Activated T-cell treated with anti-CD3 and anti-CD28 coated beads, Interleukin-2, amount 50 U/mL, for 72 hours (primary cell): Measurements from ENCODE around the gene FLT4. TPM values are rescaled to one million over a fixed set of nuclear protein-coding genes. Genes with fewer than 3 reads are reported as not detected.
"Not testable (repeated sequence)": the region's sequence is repeated elsewhere in the genome, so short reads cannot be mapped to it uniquely, and the experiment has no call there.

Source experiments
- ATAC-seq, 2 donors: fragments of 150-1000 bp; cut with Tn5 transposase; replicated peaks in 1 of 2; 2 replicates each; pipeline ENCODE4 v1.10.0; 2021; ENCODE audit warnings: moderate library complexity in 2 of 2, mild to moderate bottlenecking in 1 of 2
- DNase-seq, 2 donors: peaks; one replicate each; pipeline ENCODE4 v3.0.0; 2021 to 2022; ENCODE audit warnings: mixed read lengths in 1 of 2
- H3K27ac Mint-ChIP-seq: one replicate; pipeline ENCODE4 v1.8.0; 2022; ENCODE audit warnings: mild to moderate bottlenecking, moderate library complexity, mixed read lengths
- H3K27me3 Mint-ChIP-seq: one replicate; pipeline ENCODE4 v1.8.0; 2022; ENCODE audit warnings: low read depth, mixed read lengths
- H3K36me3 Mint-ChIP-seq, 2 donors: one replicate each; pipeline ENCODE4 v1.8.0; 2022; ENCODE audit warnings: mixed read lengths in 2 of 2, mild to moderate bottlenecking in 1 of 2; ENCODE audit not compliant: insufficient read depth in 2 of 2
- H3K4me1 Mint-ChIP-seq: one replicate; pipeline ENCODE4 v1.8.0; 2022; ENCODE audit warnings: low read depth, mixed read lengths
- H3K4me3 Mint-ChIP-seq, 2 donors: one replicate each; pipeline ENCODE4 v1.8.0; 2022; ENCODE audit warnings: mild to moderate bottlenecking in 2 of 2, mixed read lengths in 2 of 2, moderate library complexity in 2 of 2
- H3K9me3 Mint-ChIP-seq, 2 donors: one replicate each; pipeline ENCODE4 v1.8.0; 2022; ENCODE audit warnings: mixed read lengths in 2 of 2
- total RNA-seq, 2 donors: library from RNA; stranded (reverse); gene quantifications; one replicate each; pipeline ENCODE4 v1.2.3, GENCODE V29; 2022

Gene FLT4
- 1 to 10 TPM in 1 of 2 donors, under 1 TPM in 1; 0.79 to 1.7 TPM for total RNA-seq

GRCh38 chr5:180649297-180650039 lies at the start of gene FLT4:
TSS of gene FLT4 (minus strand) at chr5:180649600. CDS start at chr5:180649545, 55 bp downstream.
- no peaks in the 10 kb centered on the region for H3K9me3 Mint-ChIP-seq
- ATAC-seq (peak; percentile 54 to 67), DNase-seq (no peak)
- peaks cover 59% of the 10 kb centered on the region for H3K27me3 Mint-ChIP-seq
- H3K36me3 Mint-ChIP-seq = no peaks in the 10 kb centered on the region
- H3K4me1 Mint-ChIP-seq = peaks cover 16% of the 10 kb centered on the region
- H3K27ac Mint-ChIP-seq = no peak within 1 kb of the TSS
- peak within 1 kb of the TSS; percentile 84 to 87 for H3K4me3 Mint-ChIP-seq

DNA sequence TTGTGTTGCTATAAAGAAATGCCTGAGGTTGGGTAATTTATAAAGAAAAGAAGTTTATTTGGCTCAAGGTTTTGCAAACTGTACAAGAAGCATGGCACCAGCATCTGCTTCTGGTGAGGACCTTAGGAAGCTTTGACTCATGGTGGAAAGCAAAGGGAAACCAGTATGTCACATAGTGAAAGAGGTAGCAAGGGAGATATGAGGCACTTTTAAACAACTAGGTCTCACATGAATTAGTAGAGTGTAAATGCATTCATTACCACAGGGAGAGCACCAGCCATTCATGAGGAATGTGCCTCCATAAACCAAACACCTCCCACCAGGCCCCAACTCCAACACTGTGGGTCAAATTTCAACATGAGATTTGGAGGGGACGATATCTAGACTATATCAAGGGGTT lies 49.6 kb upstream of the FLT4 start:
- peaks cover 14% of the 10 kb centered on the region for H3K4me1 Mint-ChIP-seq
- H3K27ac Mint-ChIP-seq = no peak overlapping the region
- peaks cover 3 to 7% of the 10 kb centered on the region in 2 donors for H3K36me3 Mint-ChIP-seq
- DNase-seq (no peak), ATAC-seq (peak; percentile 75 to 79)
- no peaks in the 10 kb centered on the region for H3K27me3 Mint-ChIP-seq
- H3K9me3 Mint-ChIP-seq = peaks cover 4 to 5% of the 10 kb centered on the region in 2 donors
- H3K4me3 Mint-ChIP-seq = no peak overlapping the region

DNA sequence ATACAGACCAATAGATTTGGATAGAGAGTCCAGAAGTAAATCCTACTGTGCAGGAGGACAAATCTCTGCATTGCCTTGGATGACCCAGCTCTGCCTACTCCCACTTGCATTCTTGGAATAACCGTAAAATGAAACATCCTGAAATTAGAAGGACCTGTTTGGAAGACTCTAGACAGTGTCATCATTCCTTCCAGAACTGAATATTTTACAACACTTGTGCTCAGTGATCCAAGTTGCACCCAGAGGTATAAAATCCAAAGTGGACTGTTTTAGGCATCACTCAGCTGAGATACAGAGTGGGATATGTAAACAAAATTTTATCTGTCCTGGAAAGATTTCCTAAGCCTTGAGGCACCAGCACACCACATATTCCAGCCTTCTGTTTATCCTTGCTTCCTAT lies 46.7 kb upstream of the FLT4 start:
- no peaks in the 10 kb centered on the region for H3K27me3 Mint-ChIP-seq
- H3K4me3 Mint-ChIP-seq = no peak overlapping the region
- no peak overlapping the region for H3K27ac Mint-ChIP-seq

DNA sequence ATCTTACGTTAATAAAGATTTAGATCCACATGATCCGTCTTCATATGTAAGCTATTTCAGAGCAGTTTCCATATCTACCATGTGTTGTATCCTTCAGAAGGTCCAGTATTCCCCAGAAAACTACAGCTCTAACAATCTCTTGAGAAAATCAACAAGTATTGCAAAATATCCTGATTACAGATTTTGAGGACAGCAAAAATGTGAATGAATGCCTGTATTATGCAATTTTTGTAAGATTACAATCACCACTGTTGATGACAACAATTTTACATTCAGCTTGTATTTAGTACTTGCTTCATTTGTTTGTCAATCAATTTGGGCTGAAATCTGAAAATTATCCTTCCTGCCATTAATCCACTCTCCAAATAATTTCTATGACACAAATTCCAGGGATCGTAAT lies 43.0 kb upstream of the FLT4 start:
- DNase-seq (no peak), ATAC-seq (no peak)
- H3K9me3 Mint-ChIP-seq = no peaks in the 10 kb centered on the region
- H3K4me1 Mint-ChIP-seq = peaks cover 44% of the 10 kb centered on the region
- H3K27me3 Mint-ChIP-seq = no peaks in the 10 kb centered on the region
- no peak overlapping the region for H3K4me3 Mint-ChIP-seq
- no peak overlapping the region for H3K27ac Mint-ChIP-seq
- no peaks in the 10 kb centered on the region for H3K36me3 Mint-ChIP-seq

More for the DNA sequence above, 46.7 kb upstream of the FLT4 start:
- Mint-ChIP-seq H3K36me3 (peaks cover 0 to 7% of the 10 kb centered on the region in 2 donors), H3K9me3 (peaks cover 0 to 2% of the 10 kb centered on the region in 2 donors), H3K4me1 (peaks cover 32% of the 10 kb centered on the region)
- DNase-seq (no peak), ATAC-seq (no peak)

DNA sequence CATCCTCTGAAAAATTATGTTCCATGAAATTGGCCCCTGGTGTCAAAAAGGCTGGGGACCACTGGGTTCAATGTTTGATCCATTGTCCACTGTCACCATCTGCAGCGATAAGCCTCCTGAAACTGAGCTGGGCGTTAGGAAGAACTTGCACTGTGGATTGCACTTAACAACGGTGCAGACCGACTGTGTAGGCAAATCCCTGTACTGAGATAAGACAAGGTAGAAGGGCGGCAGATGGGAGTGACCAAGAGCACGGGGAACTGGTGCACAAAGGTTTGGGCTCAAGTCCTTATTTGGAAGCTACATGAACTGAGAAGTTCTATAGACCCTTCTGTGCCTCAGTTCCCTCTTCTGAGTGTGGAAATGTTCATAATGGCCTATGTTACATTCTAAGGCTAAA lies 41.6 kb upstream of the FLT4 start:
- peaks cover 46% of the 10 kb centered on the region for H3K4me1 Mint-ChIP-seq
- no peak overlapping the region for H3K27ac Mint-ChIP-seq
- H3K9me3 Mint-ChIP-seq = no peaks in the 10 kb centered on the region
- H3K36me3 Mint-ChIP-seq = no peaks in the 10 kb centered on the region
- H3K4me3 Mint-ChIP-seq = no peak overlapping the region
- no peaks in the 10 kb centered on the region for H3K27me3 Mint-ChIP-seq
- no peak for DNase-seq
- no peak for ATAC-seq

DNA sequence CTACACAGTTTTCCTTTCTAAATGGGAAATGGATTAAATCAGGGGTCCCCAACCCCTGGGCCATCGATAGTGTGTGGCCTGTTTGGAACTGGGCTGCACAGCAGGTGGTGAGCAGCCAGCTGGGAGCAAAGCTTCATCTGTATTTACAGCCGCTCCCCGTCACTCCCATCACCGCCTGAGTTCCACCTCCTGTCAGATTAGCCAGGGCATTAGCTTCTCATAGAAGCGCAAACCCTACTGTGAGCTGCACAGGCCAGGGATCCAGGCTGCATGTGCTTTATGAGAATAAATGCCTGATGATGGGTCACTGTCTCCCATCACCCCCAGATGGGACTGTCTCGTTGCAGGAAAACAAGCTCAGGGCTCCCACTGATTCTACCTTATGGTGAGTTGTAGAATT lies 41.2 kb upstream of the FLT4 start:
- DNase-seq = no peak
- H3K4me3 Mint-ChIP-seq = no peak overlapping the region
- H3K36me3 Mint-ChIP-seq = no peaks in the 10 kb centered on the region
- no peaks in the 10 kb centered on the region for H3K27me3 Mint-ChIP-seq
- no peak for ATAC-seq
- H3K9me3 Mint-ChIP-seq = no peaks in the 10 kb centered on the region
- H3K27ac Mint-ChIP-seq = no peak overlapping the region
- H3K4me1 Mint-ChIP-seq = peaks cover 48% of the 10 kb centered on the region

DNA sequence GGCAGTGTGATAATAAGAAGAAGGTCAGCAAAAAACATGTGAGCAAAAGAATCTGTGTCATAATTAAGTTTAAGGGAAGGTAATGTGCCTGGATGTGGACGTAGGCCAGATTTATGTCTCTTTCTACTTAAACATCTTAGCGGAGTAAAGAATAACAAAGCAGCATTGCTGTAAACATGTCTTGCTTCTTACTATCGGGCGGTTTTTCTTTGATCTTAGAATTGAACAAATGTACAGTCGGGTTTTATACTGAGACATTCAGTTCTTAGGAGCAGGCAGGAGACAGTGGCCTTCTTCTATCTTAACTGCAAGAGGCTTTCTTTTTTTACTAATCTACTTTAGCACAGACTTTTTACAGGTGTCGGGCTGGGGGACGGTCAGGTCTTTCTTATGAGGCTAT lies 40.4 kb upstream of the FLT4 start:
- no peak for ATAC-seq
- H3K4me3 Mint-ChIP-seq = peak overlapping the region; percentile 80 to 82
- peaks cover 52% of the 10 kb centered on the region for H3K4me1 Mint-ChIP-seq

DNA sequence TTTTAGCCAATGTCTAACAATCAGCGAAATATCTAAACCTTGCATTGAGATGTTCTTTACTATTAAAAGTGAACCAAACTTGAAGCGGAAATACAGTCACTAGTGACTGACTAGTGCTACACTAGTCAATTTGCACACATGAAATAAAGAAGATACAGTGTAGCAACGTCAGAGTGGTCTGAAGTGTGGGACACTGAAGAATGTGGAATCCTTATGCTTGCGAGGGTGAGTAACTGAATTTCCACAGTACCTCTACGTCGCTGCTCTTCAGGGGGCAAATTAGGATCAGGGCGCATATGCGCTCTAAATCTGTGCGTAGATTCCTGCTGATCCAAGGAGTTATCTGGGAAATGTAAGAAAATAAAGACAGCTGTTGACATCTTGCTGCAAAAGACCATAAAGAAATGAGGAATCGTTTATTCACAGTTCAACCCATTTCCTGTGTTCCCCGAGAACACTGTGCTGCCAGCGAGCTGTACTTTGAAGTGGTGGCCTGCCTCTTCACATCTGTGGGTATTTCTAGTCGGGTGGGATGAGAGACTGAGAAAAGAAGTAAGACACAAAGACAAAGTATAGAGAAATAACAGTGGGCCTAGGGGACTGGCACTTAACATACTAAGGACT lies 39.8 kb upstream of the FLT4 start:
- DNase-seq (peak; percentile 23 to 59), ATAC-seq (peak; percentile 70 to 79)
- Mint-ChIP-seq H3K9me3 (no peaks in the 10 kb centered on the region), H3K27ac (peak overlapping the region; percentile 66), H3K27me3 (no peaks in the 10 kb centered on the region), H3K4me3 (peak overlapping the region; percentile 80 to 82), H3K4me1 (peaks cover 57% of the 10 kb centered on the region), H3K36me3 (no peaks in the 10 kb centered on the region)

More for the DNA sequence above, 40.4 kb upstream of the FLT4 start:
- Mint-ChIP-seq H3K27me3 (no peaks in the 10 kb centered on the region), H3K27ac (peak overlapping the region; percentile 66), H3K36me3 (no peaks in the 10 kb centered on the region), H3K9me3 (no peaks in the 10 kb centered on the region)
- DNase-seq = no peak

DNA sequence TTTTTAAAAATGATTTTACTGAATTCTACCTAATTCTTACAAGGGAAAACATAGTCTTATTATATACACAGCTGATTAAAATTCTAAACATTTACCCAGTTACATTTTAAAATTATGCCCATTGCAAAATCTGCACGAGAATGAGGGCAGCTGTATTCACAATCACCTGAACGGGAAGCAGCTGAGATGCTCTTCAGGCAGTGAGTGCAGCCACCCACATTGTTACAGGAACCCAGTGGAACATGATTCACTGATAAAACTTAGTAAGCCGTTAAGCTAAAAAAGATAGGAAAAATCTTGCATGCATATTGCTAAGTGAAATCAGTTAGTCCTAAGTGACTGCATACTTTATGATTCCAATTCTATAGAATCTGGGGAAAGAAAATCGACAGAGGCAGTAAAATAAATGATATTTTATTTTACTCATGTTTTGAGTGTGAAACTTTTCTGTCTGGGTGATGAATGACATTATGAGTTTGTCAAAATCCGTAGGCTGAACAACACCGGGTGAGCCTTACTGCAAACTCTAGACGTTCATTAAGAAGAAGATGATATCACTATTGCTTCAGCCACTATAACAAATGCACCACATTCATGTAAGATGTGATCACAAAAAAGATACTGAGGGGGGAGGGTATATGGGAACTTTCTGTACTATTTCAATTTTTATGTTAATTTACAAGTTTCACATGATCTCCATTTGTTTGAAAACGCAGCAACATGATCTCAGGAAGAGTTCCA lies 39.1 kb upstream of the FLT4 start:
- Mint-ChIP-seq H3K27ac (peak overlapping the region; percentile 66), H3K4me1 (peaks cover 64% of the 10 kb centered on the region), H3K4me3 (peak overlapping the region; percentile 80 to 82), H3K27me3 (no peaks in the 10 kb centered on the region), H3K9me3 (no peaks in the 10 kb centered on the region), H3K36me3 (no peaks in the 10 kb centered on the region)
- ATAC-seq = peak; percentile 75 to 79
- no peak for DNase-seq

- not testable (repeated sequence) for H3K27me3 Mint-ChIP-seq, H3K27ac Mint-ChIP-seq, ATAC-seq, DNase-seq, H3K4me3 Mint-ChIP-seq, H3K36me3 Mint-ChIP-seq, H3K9me3 Mint-ChIP-seq
- H3K4me1 Mint-ChIP-seq = peaks cover 57% of the 10 kb centered on the region
Observed at GRCh38 chr5:180686799-180687198, 37.4 kb upstream of the FLT4 start.

- peaks cover 41% of the 10 kb centered on the region for H3K4me1 Mint-ChIP-seq
Observed at GRCh38 chr5:180684623-180685161, 35.3 kb upstream of the FLT4 start.

DNA sequence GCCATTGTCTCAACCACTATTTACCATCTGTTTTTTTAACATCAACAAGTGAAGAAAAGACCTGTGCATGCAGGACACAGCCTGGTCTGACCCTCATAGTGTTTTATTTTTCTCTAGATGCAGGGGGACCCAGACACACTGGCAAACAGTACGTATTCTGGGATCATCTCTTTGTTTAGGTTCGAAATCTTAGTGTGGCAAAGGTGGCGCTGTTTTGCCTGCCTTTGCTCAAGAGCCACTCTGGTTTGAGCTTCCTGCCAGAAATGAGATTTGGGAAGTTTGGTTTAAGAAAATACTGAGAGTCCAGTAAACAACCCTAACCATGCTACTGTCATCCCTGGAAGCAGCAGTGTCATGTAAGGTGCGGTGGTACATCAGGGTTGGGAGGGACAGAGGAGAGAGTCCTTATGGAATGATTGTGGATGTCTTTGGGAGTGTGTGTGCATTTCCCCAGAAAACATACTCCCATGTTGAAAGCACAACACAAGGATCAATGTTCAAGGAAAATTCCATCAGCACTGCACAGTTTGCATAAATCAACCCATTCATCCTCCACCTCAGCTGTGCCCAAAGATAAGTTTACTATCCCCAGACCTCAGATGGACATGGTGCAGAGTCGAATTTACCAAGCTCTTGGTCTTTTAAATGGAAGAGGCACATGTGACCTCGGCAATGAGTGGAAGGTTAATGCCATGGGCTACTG lies 34.0 kb upstream of the FLT4 start:
- DNase-seq = no peak
- no peak overlapping the region for H3K27ac Mint-ChIP-seq

More at GRCh38 chr5:180684623-180685161, 35.3 kb upstream of the FLT4 start:
- Mint-ChIP-seq H3K36me3 (no peaks in the 10 kb centered on the region), H3K27me3 (no peaks in the 10 kb centered on the region), H3K27ac (no peak overlapping the region), H3K4me3 (no peak overlapping the region), H3K9me3 (no peaks in the 10 kb centered on the region)
- ATAC-seq (no peak), DNase-seq (no peak)

More for the DNA sequence above, 34.0 kb upstream of the FLT4 start:
- Mint-ChIP-seq H3K36me3 (no peaks in the 10 kb centered on the region), H3K9me3 (no peaks in the 10 kb centered on the region), H3K27me3 (no peaks in the 10 kb centered on the region), H3K4me1 (peaks cover 28% of the 10 kb centered on the region), H3K4me3 (no peak overlapping the region)
- no peak for ATAC-seq
